HL-60 (cell line): ENCODE results near the gene SCFD1.
"Not testable (repeated sequence)": the region's sequence is repeated elsewhere in the genome, so short reads cannot be mapped to it uniquely, and the experiment has no call there.

Experiments
- GABPA ChIP-seq: IDR thresholded peaks from 2 replicates; pipeline ENCODE4 v1.6.1; 2012; ENCODE audit warnings: low read depth
- POLR2AphosphoS5 ChIP-seq: IDR thresholded peaks from 2 replicates; pipeline ENCODE4 v1.6.1; 2012; ENCODE audit warnings: low read depth
- TF ChIP-seq, protein P1 (sequence below): IDR thresholded peaks from one replicate; pipeline ENCODE4 v1.5.1; 2011; ENCODE audit warnings: low read length, control low read depth, inconsistent platforms; ENCODE audit not compliant: insufficient read depth

DNA sequence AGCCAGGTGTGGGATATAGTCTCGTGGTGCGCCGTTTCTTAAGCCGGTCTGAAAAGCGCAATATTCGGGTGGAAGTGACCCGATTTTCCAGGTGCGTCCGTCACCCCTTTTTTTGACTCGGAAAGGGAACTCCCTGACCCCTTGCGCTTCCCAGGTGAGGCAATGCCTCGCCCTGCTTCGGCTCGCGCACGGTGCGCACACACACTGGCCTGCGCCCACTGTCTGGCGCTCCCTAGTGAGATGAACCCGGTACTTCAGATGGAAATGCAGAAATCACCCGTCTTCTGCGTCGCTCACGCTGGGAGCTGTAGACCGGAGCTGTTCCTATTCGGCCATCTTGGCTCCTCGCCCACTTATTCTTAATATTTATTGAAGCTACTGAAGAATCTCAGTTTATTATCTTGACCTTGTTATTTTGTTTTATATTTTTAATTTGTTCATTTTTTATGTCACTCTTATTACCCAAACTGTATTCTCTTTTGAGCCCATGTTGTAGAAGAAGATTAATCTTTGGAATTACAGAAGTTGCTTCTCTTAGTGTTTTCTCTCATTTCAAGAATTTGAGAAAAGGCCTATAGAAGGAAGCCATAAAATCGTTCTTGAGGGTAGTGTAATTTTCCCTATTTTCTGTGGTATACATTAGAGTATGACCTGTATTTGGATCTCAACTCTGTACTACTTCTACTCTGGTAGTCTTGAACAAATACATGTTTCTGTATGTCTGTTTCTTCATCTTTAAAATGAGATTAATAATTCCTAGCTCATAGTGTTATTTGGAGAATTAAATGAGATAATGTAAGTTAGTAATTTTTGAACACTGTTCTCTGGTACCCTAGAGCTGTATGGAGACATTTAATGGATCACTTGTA is 68.6 kb downstream of the SCFD1 start:
- TF ChIP-seq, protein P1, sequence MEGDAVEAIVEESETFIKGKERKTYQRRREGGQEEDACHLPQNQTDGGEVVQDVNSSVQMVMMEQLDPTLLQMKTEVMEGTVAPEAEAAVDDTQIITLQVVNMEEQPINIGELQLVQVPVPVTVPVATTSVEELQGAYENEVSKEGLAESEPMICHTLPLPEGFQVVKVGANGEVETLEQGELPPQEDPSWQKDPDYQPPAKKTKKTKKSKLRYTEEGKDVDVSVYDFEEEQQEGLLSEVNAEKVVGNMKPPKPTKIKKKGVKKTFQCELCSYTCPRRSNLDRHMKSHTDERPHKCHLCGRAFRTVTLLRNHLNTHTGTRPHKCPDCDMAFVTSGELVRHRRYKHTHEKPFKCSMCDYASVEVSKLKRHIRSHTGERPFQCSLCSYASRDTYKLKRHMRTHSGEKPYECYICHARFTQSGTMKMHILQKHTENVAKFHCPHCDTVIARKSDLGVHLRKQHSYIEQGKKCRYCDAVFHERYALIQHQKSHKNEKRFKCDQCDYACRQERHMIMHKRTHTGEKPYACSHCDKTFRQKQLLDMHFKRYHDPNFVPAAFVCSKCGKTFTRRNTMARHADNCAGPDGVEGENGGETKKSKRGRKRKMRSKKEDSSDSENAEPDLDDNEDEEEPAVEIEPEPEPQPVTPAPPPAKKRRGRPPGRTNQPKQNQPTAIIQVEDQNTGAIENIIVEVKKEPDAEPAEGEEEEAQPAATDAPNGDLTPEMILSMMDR: not testable (repeated sequence)
- not testable (repeated sequence) for TF ChIP-seq GABPA, POLR2AphosphoS5
